GM12875 (cell line): Measurements from ENCODE around the gene SGTB.
A peak's percentile ranks its signal among the peaks of the same experiment; 100 is the strongest.

ENCODE experiments used
- H3K4me3 ChIP-seq: one replicate; pipeline ENCODE4 v1.5.1; 2011; ENCODE audit warnings: low read depth, low read length, control low read depth
- CTCF ChIP-seq: IDR thresholded peaks from 2 replicates; pipeline ENCODE4 v1.5.1; 2011; ENCODE audit warnings: low read depth, mild to moderate bottlenecking, control low read depth, inconsistent platforms, low read length, moderate library complexity, borderline replicate concordance; ENCODE audit not compliant: insufficient read depth

SGTB gene

GRCh38 chr5:65766175-65766574 lies 44.3 kb upstream of the SGTB start:
- H3K4me3 ChIP-seq, result no peak overlapping the region
- no peak for TF ChIP-seq CTCF

GRCh38 chr5:65765582-65765981 lies 43.7 kb upstream of the SGTB start:
- no peak overlapping the region for H3K4me3 ChIP-seq

GRCh38 chr5:65762234-65762633 lies 40.3 kb upstream of the SGTB start:
- TF ChIP-seq CTCF, result no peak

More at GRCh38 chr5:65765582-65765981, 43.7 kb upstream of the SGTB start:
- TF ChIP-seq CTCF, result no peak

GRCh38 chr5:65760504-65761275 lies 38.8 kb upstream of the SGTB start:
- TF ChIP-seq CTCF, result peak; percentile 30; the same call in 1 of the 2 replicates
- no peak overlapping the region for H3K4me3 ChIP-seq

More at GRCh38 chr5:65762234-65762633, 40.3 kb upstream of the SGTB start:
- no peak overlapping the region for H3K4me3 ChIP-seq

- no peak for TF ChIP-seq CTCF
- H3K4me3 ChIP-seq, result no peak overlapping the region
These were observed 36.7 kb upstream of the SGTB start for GRCh38 chr5:65758546-65759144.

GRCh38 chr5:65753189-65753588 lies 31.3 kb upstream of the SGTB start:
- no peak for TF ChIP-seq CTCF
- H3K4me3 ChIP-seq, result no peak overlapping the region

GRCh38 chr5:65750938-65751337 lies 29.0 kb upstream of the SGTB start:
- H3K4me3 ChIP-seq, result no peak overlapping the region
- TF ChIP-seq CTCF, result no peak
